K562 (cell line): ENCODE measurements around the gene ATP2A3. TPM values are rescaled to one million over a fixed set of nuclear protein-coding genes. Genes with fewer than 3 reads are reported as not detected.
A peak's percentile ranks its signal among the peaks of the same experiment; 100 is the strongest.

Experiments
- ATAC-seq: fragments of 200-7000 bp; cut with Tn5 transposase; 3 replicates; pipeline ENCODE4 v1.9.1; 2020; ENCODE audit warnings: moderate library complexity
- BruUV-seq: library from RNA; stranded (reverse); fragments of 400-500 nt; replicated peaks from 2 replicates; lab custom pipeline; 2021; lab: Mats Ljungman, UMichigan
- CTCF ChIA-PET: fragments of 300-600 bp; formaldehyde crosslinking; extraction: SDS; loops from one replicate; lab custom pipeline; 2021; ENCODE audit warnings: low intra/inter-chr PET ratio; lab: Yijun Ruan, JAX
- POLR2A ChIA-PET: fragments of 300-600, 350-650 bp; sonication (Branson Sonifier 250); formaldehyde crosslinking; extraction: SDS; loops from one replicate; lab custom pipeline; 2021; ENCODE audit warnings: antibody characterized with exemption, inconsistent platforms; lab: Yijun Ruan, JAX
- DNase-seq, 4 experiments: peaks; one replicate each; pipeline versions ENCODE4 v3.0.0 to v3.0.0-alpha.2; 2011 to 2018; ENCODE audit warnings: low spot score in 3 of 4, mixed read lengths in 3 of 4; ENCODE audit errors: extremely low read depth in 1 of 4
- FAIRE-seq: peaks from 2 replicates; lab custom pipeline; 2011; peaks lifted over from hg19 to GRCh38; lab: Jason Lieb, UNC
- H2AFZ ChIP-seq: 2 replicates; pipeline ENCODE4 v1.6.0; 2011; ENCODE audit warnings: low read depth, low read length, control low read depth, inconsistent platforms
- H3K27ac ChIP-seq: fragments of 200-600 bp; 3 replicates; pipeline ENCODE4 v1.8.0; 2011; ENCODE audit warnings: low read depth, mild to moderate bottlenecking, control low read depth, inconsistent platforms, low read length, moderate library complexity, mixed read lengths; ENCODE audit errors: extremely low read depth
- H3K27me3 ChIP-seq, 2 experiments: fragments of 300-600 bp in 1 of 2; 2 replicates in 1 of 2; 3 replicates in 1 of 2; pipeline versions ENCODE4 v1.6.0 to v1.8.0; 2011; ENCODE audit warnings: inconsistent platforms in 2 of 2, low read length in 2 of 2, mild to moderate bottlenecking in 1 of 2, mixed read lengths in 1 of 2, moderate library complexity in 1 of 2; ENCODE audit not compliant: control insufficient read depth in 2 of 2, insufficient read depth in 2 of 2
- H3K36me3 ChIP-seq: fragments of 300-600 bp; 3 replicates; pipeline ENCODE4 v1.8.0; 2011; ENCODE audit warnings: mild to moderate bottlenecking, low read length, inconsistent platforms; ENCODE audit not compliant: control insufficient read depth, insufficient read depth
- H3K4me1 ChIP-seq, 2 experiments: fragments of 200-600 bp in 1 of 2; replicated peaks in 1 of 2; 2 replicates in 1 of 2; 3 replicates in 1 of 2; pipeline versions ENCODE4 v1.5.1 to v1.8.0; 2011; ENCODE audit warnings: inconsistent platforms in 2 of 2, low read length in 2 of 2, mild to moderate bottlenecking in 1 of 2, mixed read lengths in 1 of 2, moderate library complexity in 1 of 2; ENCODE audit not compliant: control insufficient read depth in 2 of 2, insufficient read depth in 2 of 2
- H3K4me2 ChIP-seq: 2 replicates; pipeline ENCODE4 v1.6.1; 2011; ENCODE audit warnings: low read length, control low read depth, inconsistent platforms, mixed read lengths; ENCODE audit not compliant: insufficient read depth
- H3K4me3 ChIP-seq: fragments of 200-600 bp; sonication (generic), shearing (Covaris generic); 2 replicates; pipeline ENCODE4 v1.5.1; 2016; ENCODE audit warnings: control low read depth, inconsistent platforms
- H3K79me2 ChIP-seq: fragments of 200-600 bp; 3 replicates; pipeline ENCODE4 v1.8.0; 2011; ENCODE audit warnings: low read length, inconsistent platforms; ENCODE audit not compliant: control insufficient read depth, insufficient read depth
- H3K9ac ChIP-seq, 2 experiments: 2 replicates each; pipeline versions ENCODE4 v1.6.0 to v1.6.1; 2011; ENCODE audit warnings: low read depth in 2 of 2, low read length in 2 of 2, control low read depth in 1 of 2, inconsistent platforms in 1 of 2, mild to moderate bottlenecking in 1 of 2, mixed read lengths in 1 of 2; ENCODE audit not compliant: insufficient read depth in 1 of 2
- H3K9me1 ChIP-seq: one replicate; pipeline ENCODE4 v1.6.0; 2011; ENCODE audit warnings: inconsistent platforms, mild to moderate bottlenecking, low read length, moderate library complexity; ENCODE audit not compliant: control insufficient read depth, insufficient read depth
- H3K9me3 ChIP-seq: replicated peaks from 2 replicates; pipeline ENCODE4 v1.5.1; 2011; ENCODE audit warnings: low read depth, low read length, inconsistent platforms; ENCODE audit not compliant: control insufficient read depth, insufficient read depth
- H4K20me1 ChIP-seq: replicated peaks from 2 replicates; pipeline ENCODE4 v1.6.1; 2011; ENCODE audit warnings: low read length, inconsistent platforms, mixed read lengths; ENCODE audit not compliant: control insufficient read depth, insufficient read depth
- E2F5 ChIP-seq: sonication (generic); formaldehyde crosslinking; IDR thresholded peaks from 2 replicates; pipeline ENCODE4 v1.8.0; 2022; ENCODE audit warnings: mild to moderate bottlenecking, missing genetic modification reagents
- E2F6 ChIP-seq, 2 experiments: IDR thresholded peaks; 2 replicates each; pipeline ENCODE4 v1.6.1; 2011; ENCODE audit warnings: borderline replicate concordance in 1 of 2, control low read depth in 1 of 2, low read depth in 1 of 2, low read length in 1 of 2, mild to moderate bottlenecking in 1 of 2, mixed read lengths in 1 of 2, moderate library complexity in 1 of 2; ENCODE audit not compliant: insufficient read depth in 1 of 2, insufficient read length in 1 of 2, poor library complexity in 1 of 2, severe bottlenecking in 1 of 2; ENCODE audit errors: extremely low read depth in 1 of 2
- HNRNPH1 ChIP-seq: fragments of 200-400 bp; formaldehyde crosslinking; optimal IDR thresholded peaks from 2 replicates; pipeline ENCODE3; 2017; ENCODE audit warnings: low read depth, mild to moderate bottlenecking, low read length, moderate library complexity
- MCM2 ChIP-seq: fragments of 450-650 bp; IDR thresholded peaks from 2 replicates; pipeline ENCODE4 v1.6.1; 2017; ENCODE audit warnings: low read depth, mild to moderate bottlenecking
- PBX2 ChIP-seq, 2 experiments: IDR thresholded peaks in 1 of 2; conservative IDR thresholded peaks in 1 of 2; 2 replicates each; pipeline ENCODE4 v1.6.1; 2016; ENCODE audit warnings: low read depth in 2 of 2, mild to moderate bottlenecking in 1 of 2, missing compliant biosample characterization in 1 of 2, missing genetic modification characterization in 1 of 2, moderate library complexity in 1 of 2
- POLR2G ChIP-seq: fragments of 200-400 bp; formaldehyde crosslinking; IDR thresholded peaks from 2 replicates; pipeline ENCODE4 v1.6.1; 2017; ENCODE audit warnings: low read depth, mild to moderate bottlenecking, antibody characterized with exemption, low read length, moderate library complexity
- ZNF347 ChIP-seq: fragments of 450-650 bp; formaldehyde crosslinking; IDR thresholded peaks from 2 replicates; pipeline ENCODE4 v1.4.0; 2020; ENCODE audit warnings: low read depth, mild to moderate bottlenecking, moderate library complexity
- WGBS: fragments of 100-300 bp; shearing (Covaris generic); methylation state at CpG from one replicate; pipeline ENCODE4 v1.1.6; 2016; ENCODE audit warnings: low coverage, mixed read lengths; ENCODE audit not compliant: insufficient coverage; ENCODE audit errors: missing lambda C conversion rate; 5-methylcytosine and 5-hydroxymethylcytosine counted together
- in situ Hi-C: fragments of 300-500 bp; cut with MboI; formaldehyde crosslinking; loops from 4 replicates; pipeline ENCODE4 v1.15.0; 2018; ENCODE audit warnings: inconsistent platforms, mixed read lengths
- intact Hi-C: fragments of 100-400 bp; cut with micrococcal nuclease; formaldehyde crosslinking; loops from 2 replicates; pipeline ENCODE4 v1.14.2; 2022
- polyA plus RNA-seq, 8 experiments: library from polyadenylated mRNA; depleted of rRNA in 4 of 8; stranded (reverse) in 5 of 8; unstranded in 3 of 8; fragments of >200 nt; fragmentation: Nextera tagmentation in 2 of 8; fragmentation: Illumina TruSeq in 1 of 8; extraction: Ambion mirVana in 2 of 8; extraction: Trizol in 1 of 8; gene quantifications; 2 replicates each; pipeline versions ENCODE4 v1.2.1 to v1.2.3, GENCODE V29; 2011 to 2014; ENCODE audit warnings: inconsistent platforms in 1 of 8, missing spikeins in 1 of 8
- total RNA-seq, 7 experiments: library from RNA; depleted of rRNA in 6 of 7; stranded (reverse); fragments of >200 nt in 6 of 7; fragmentation: Illumina TruSeq in 2 of 7; extraction: Trizol in 2 of 7; gene quantifications; 2 replicates each; pipeline versions ENCODE4 v1.2.1 to v1.2.3, GENCODE V29; 2011 to 2021; ENCODE audit warnings: low replicate concordance in 1 of 7

Gene ATP2A3
- total and polyA plus RNA-seq, 9 of the 15 experiments (the other 6 are each of a cell fraction or from before 2014, with no cell fraction given), result 0.65 to 103 (median 31.3) TPM

- DNase-seq, result no peak
- 82% methylated on average over 3 of the region's 15 CpGs for WGBS
- no TSS peak for BruUV-seq
- intact Hi-C loops (loop anchor here (10.0 kb wide), 2 partner anchors 60 to 170 kb away; partner anchors contain the start of gene NCBP3), in situ Hi-C loops (no loop called here)
- Histone ChIP-seq H2AFZ (no peak overlapping the region), H3K9me3 (no peaks in the 10 kb centered on the region), H3K4me2 (no peak overlapping the region), H3K36me3 (no peaks in the 10 kb centered on the region), H3K27ac (no peak overlapping the region), H3K27me3 (no peaks in the 10 kb centered on the region), H4K20me1 (no peaks in the 10 kb centered on the region), H3K4me3 (no peak overlapping the region), H3K79me2 (no peaks in the 10 kb centered on the region), H3K9ac (peak overlapping the region in 1 of 2 experiments; percentile 7; a peak in 1 of 4 replicates), H3K9me1 (no peaks in the 10 kb centered on the region), H3K4me1 (peaks cover 0 to 35% of the 10 kb centered on the region in 2 experiments; a peak in 2 of 5 replicates)
- FAIRE-seq, result no peak
- ATAC-seq, result no peak
- ChIA-PET POLR2A (interaction anchor here (0.7 to 1.0 kb wide), 2 partner anchors 10 to 170 kb away, joined by 3 to 5 read pairs; no protein-coding TSS in a partner anchor), CTCF (interaction anchor here (0.5 kb wide), 1 partner anchor 59 kb away, joined by 3 read pairs; the partner anchor contains the start of gene NCBP3)
- TF ChIP-seq ZNF347, result no peak
- TF ChIP-seq MCM2, result no peak
- no peak for TF ChIP-seq PBX2 (CRISPR knock-in tag; IDR thresholded peaks at IDR 0.05; ENCODE audit: low read depth)
- no peak for TF ChIP-seq PBX2 (tag; conservative IDR thresholded peaks at IDR 0.05; ENCODE audit: low read depth)
- no peak for TF ChIP-seq E2F5 (CRISPR knock-in tag)
- no peak for TF ChIP-seq HNRNPH1
- TF ChIP-seq POLR2G, result peak; percentile 56
- TF ChIP-seq E2F6 (IDR thresholded peaks at IDR 0.05; ENCODE audit: borderline replicate concordance in 1 of 2, extremely low read depth in 1 of 2, insufficient read depth in 1 of 2, insufficient read length in 1 of 2, low read depth in 1 of 2, low read length in 1 of 2, poor library complexity in 1 of 2, severe bottlenecking in 1 of 2), result no peak
Measured at GRCh38 chr17:3904501-3904900, 59.7 kb downstream of the ATP2A3 start.
